GM19395 (cell line): ENCODE measurements around the gene OLFML2B.
"Not testable (repeated sequence)": the region's sequence is repeated elsewhere in the genome, so short reads cannot be mapped to it uniquely, and the experiment has no call there.

ENCODE experiments used
- ATAC-seq: cut with Tn5 transposase; IDR thresholded peaks from one replicate; pipeline ENCODE4 v1.9.1; 2021; ENCODE audit warnings: mild to moderate bottlenecking, moderate library complexity; ENCODE audit not compliant: unreplicated experiment

The OLFML2B gene

GRCh38 chr1:162023547-162024501 lies at the start of gene OLFML2B:
Gene OLFML2B (minus strand): TSS chr1:162023869. CDS start chr1:162023430, 439 bp downstream.
- peak; percentile 81 for ATAC-seq

- ATAC-seq, result no peak
These were observed 49.1 kb upstream of the OLFML2B start for GRCh38 chr1:162072740-162073139.

GRCh38 chr1:162070825-162071224 lies 47.2 kb upstream of the OLFML2B start:
- no peak for ATAC-seq

- ATAC-seq, result no peak
These were observed 46.6 kb upstream of the OLFML2B start for GRCh38 chr1:162070094-162070748.

- peak; percentile 97 for ATAC-seq
These were observed 45.8 kb upstream of the OLFML2B start, which contains the start of gene NOS1AP for GRCh38 chr1:162069334-162070093. Gene NOS1AP (plus strand): TSS chr1:162069691. CDS start chr1:162070178, 487 bp downstream.

GRCh38 chr1:162068301-162068700 lies 44.6 kb upstream of the OLFML2B start:
- ATAC-seq, result no peak

GRCh38 chr1:162067466-162067865 lies 43.8 kb upstream of the OLFML2B start:
- no peak for ATAC-seq

GRCh38 chr1:162066836-162067235 lies 43.2 kb upstream of the OLFML2B start:
- not testable (repeated sequence) for ATAC-seq

- ATAC-seq, result no peak
These were observed 41.3 kb upstream of the OLFML2B start for GRCh38 chr1:162065016-162065415.

- ATAC-seq, result no peak
These were observed 38.9 kb upstream of the OLFML2B start for GRCh38 chr1:162062542-162063015.

- ATAC-seq, result no peak
These were observed 36.6 kb upstream of the OLFML2B start for GRCh38 chr1:162060314-162060713.

GRCh38 chr1:162059721-162060120 lies 36.1 kb upstream of the OLFML2B start:
- no peak for ATAC-seq

GRCh38 chr1:162056579-162056978 lies 32.9 kb upstream of the OLFML2B start:
- no peak for ATAC-seq

- ATAC-seq, result peak; percentile 72
These were observed 32.4 kb upstream of the OLFML2B start for GRCh38 chr1:162056043-162056442.

GRCh38 chr1:162055062-162055461 lies 31.4 kb upstream of the OLFML2B start:
- no peak for ATAC-seq

- not testable (repeated sequence) for ATAC-seq
These were observed 30.3 kb upstream of the OLFML2B start for GRCh38 chr1:162053949-162054348.

GRCh38 chr1:162046921-162047320 lies 23.3 kb upstream of the OLFML2B start:
- no peak for ATAC-seq

- ATAC-seq, result no peak
These were observed 18.7 kb upstream of the OLFML2B start for GRCh38 chr1:162042361-162042760.

GRCh38 chr1:162040657-162041056 lies 17.0 kb upstream of the OLFML2B start:
- ATAC-seq, result no peak

GRCh38 chr1:162040001-162040400 lies 16.3 kb upstream of the OLFML2B start:
- no peak for ATAC-seq

- no peak for ATAC-seq
These were observed 15.0 kb upstream of the OLFML2B start for GRCh38 chr1:162038624-162039023.
